Heart left ventricle (tissue), 13 donors: ENCODE measurements around the gene EDC4.

Source experiments
- POLR2A ChIP-seq, 2 donors: fragments of 450-650 bp; IDR thresholded peaks; one replicate each; pipeline ENCODE4 v1.6.1; 2017; ENCODE audit warnings: antibody characterized with exemption in 2 of 2, mild to moderate bottlenecking in 2 of 2, moderate library complexity in 2 of 2
- TF ChIP-seq, protein P1 (sequence below), 12 donors: fragments of 200-600 bp; sonication (generic) in 4 of 12; IDR thresholded peaks; one replicate each; pipeline versions ENCODE4 v1.5.0 to v1.8.0; 2018 to 2022; ENCODE audit warnings: antibody characterized with exemption in 12 of 12, mild to moderate bottlenecking in 5 of 12
- donor health status: ischemic (EF 13 %, LVEDD 7.1; RV severe dilation, severe dysfunction).
- donor health status: DM: no; HTN: yes; CAD: no.
- donor health status: DM: no; HTN: no; CAD: no.
- donor health status: ischemic (EF 25% LVEDD 6.9; RV normal size, moderate dysfunction).
- donor health status: ischemic (EF 25% LVEDD 5.7; RV mildly dilated, moderate dysfunction).
- donor health status: ischemic (EF 35%, LVEDD 5.7; RV mildly dilated, moderate dysfunction).
- donor health status: nonischemic (EF 11% LVEDD 7.7; RV severe dilation, severe dysfunction).
- donor health status: DM: yes; HTN: yes; CAD: no.
- donor health status: PGD.
- donor health status: ischemic (EF 29% LVEDD 5.4; RV normal size, mild dysfunction).
- donor health status: nonischemic (EF 23%, LVEDD 6.1; RV moderate dilation, normal function).

DNA sequence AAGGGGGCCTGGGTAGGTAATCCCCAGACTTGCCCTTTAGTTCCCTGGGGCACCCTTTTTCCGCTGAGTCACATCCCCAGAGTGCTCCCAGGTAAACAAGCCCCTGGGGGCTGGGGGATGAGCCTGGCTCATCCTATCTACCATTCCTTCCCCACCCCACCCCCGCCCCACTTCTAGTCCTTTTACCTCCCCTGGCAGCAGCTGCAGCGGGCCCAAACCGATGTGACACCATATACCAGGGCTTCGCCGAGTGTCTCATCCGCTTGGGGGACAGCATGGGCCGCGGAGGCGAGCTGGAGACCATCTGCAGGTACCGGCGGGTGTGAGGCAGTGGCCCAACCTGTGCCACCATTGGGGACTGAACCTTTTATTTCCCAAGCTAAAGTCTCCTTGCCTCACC, 12.7 kb downstream of the EDC4 start:
- TF ChIP-seq, protein P1, sequence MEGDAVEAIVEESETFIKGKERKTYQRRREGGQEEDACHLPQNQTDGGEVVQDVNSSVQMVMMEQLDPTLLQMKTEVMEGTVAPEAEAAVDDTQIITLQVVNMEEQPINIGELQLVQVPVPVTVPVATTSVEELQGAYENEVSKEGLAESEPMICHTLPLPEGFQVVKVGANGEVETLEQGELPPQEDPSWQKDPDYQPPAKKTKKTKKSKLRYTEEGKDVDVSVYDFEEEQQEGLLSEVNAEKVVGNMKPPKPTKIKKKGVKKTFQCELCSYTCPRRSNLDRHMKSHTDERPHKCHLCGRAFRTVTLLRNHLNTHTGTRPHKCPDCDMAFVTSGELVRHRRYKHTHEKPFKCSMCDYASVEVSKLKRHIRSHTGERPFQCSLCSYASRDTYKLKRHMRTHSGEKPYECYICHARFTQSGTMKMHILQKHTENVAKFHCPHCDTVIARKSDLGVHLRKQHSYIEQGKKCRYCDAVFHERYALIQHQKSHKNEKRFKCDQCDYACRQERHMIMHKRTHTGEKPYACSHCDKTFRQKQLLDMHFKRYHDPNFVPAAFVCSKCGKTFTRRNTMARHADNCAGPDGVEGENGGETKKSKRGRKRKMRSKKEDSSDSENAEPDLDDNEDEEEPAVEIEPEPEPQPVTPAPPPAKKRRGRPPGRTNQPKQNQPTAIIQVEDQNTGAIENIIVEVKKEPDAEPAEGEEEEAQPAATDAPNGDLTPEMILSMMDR (IDR thresholded peaks at IDR 0.05) = no peak
- TF ChIP-seq POLR2A (IDR thresholded peaks at IDR 0.05) = no peak
